Osteoblast (primary cell): Measurements from ENCODE around the gene ANGPTL7. TPM values are rescaled to one million over a fixed set of nuclear protein-coding genes. Genes with fewer than 3 reads are reported as not detected.

Experiments
- DNase-seq: peaks from one replicate; pipeline ENCODE4 v3.0.0; 2011; ENCODE audit warnings: low spot score, mixed read lengths; ENCODE audit not compliant: insufficient read length; ENCODE audit errors: missing footprints
- H2AFZ ChIP-seq: 2 replicates; pipeline ENCODE4 v1.6.0; 2011; ENCODE audit warnings: mild to moderate bottlenecking, low read length
- H3K27ac ChIP-seq: 2 replicates; pipeline ENCODE4 v1.5.1; 2011; ENCODE audit warnings: mild to moderate bottlenecking, low read depth, low read length, moderate library complexity
- H3K27me3 ChIP-seq: 2 replicates; pipeline ENCODE4 v1.6.0; 2012; ENCODE audit warnings: mild to moderate bottlenecking, control low read depth, inconsistent platforms, low read length, moderate library complexity; ENCODE audit not compliant: insufficient read depth
- H3K36me3 ChIP-seq: 2 replicates; pipeline ENCODE4 v1.5.1; 2011; ENCODE audit warnings: mild to moderate bottlenecking, low read length, control low read depth, moderate library complexity; ENCODE audit not compliant: insufficient read depth
- H3K4me1 ChIP-seq: 2 replicates; pipeline ENCODE4 v1.5.1; 2011; ENCODE audit warnings: mild to moderate bottlenecking, low read length, control low read depth, moderate library complexity; ENCODE audit not compliant: insufficient read depth
- H3K4me2 ChIP-seq: 2 replicates; pipeline ENCODE4 v1.6.0; 2011; ENCODE audit warnings: mild to moderate bottlenecking, low read length; ENCODE audit not compliant: insufficient read depth
- H3K4me3 ChIP-seq: fragments of 200-600 bp; sonication (generic); 3 replicates; pipeline ENCODE4 v1.5.1; 2012; ENCODE audit warnings: mild to moderate bottlenecking, low read length, inconsistent platforms; ENCODE audit not compliant: insufficient read depth
- H3K79me2 ChIP-seq: 2 replicates; pipeline ENCODE4 v1.6.0; 2012; ENCODE audit warnings: mild to moderate bottlenecking, low read length, control low read depth, inconsistent platforms; ENCODE audit not compliant: insufficient read depth
- H3K9me3 ChIP-seq: 2 replicates; pipeline ENCODE4 v1.5.1; 2011; ENCODE audit warnings: low read depth, low read length, control low read depth
- H4K20me1 ChIP-seq: 2 replicates; pipeline ENCODE4 v1.6.0; 2012; ENCODE audit warnings: mild to moderate bottlenecking, low read length, control low read depth; ENCODE audit not compliant: insufficient read depth
- CTCF ChIP-seq: IDR thresholded peaks from 2 replicates; pipeline ENCODE4 v1.5.1; 2011; ENCODE audit warnings: mild to moderate bottlenecking, low read depth, low read length, moderate library complexity; ENCODE audit errors: extremely low read depth
- total RNA-seq: library from RNA; depleted of rRNA; stranded (reverse); fragments of >200 nt; gene quantifications from 2 replicates; pipeline ENCODE4 v1.2.3, GENCODE V29; 2012

Gene ANGPTL7
- total RNA-seq, 1 donor = not detected

GRCh38 chr1:11211461-11211860 is 22.3 kb downstream of the ANGPTL7 start:
- Histone ChIP-seq H3K27me3 (no peaks in the 10 kb centered on the region), H2AFZ (no peak overlapping the region), H3K4me3 (no peak overlapping the region), H4K20me1 (no peaks in the 10 kb centered on the region), H3K4me1 (no peaks in the 10 kb centered on the region), H3K4me2 (no peak overlapping the region), H3K27ac (no peak overlapping the region), H3K79me2 (no peaks in the 10 kb centered on the region), H3K36me3 (peaks cover 72% of the 10 kb centered on the region), H3K9me3 (no peaks in the 10 kb centered on the region)
- DNase-seq = no peak
- no peak for TF ChIP-seq CTCF

- Histone ChIP-seq H3K27me3 (no peaks in the 10 kb centered on the region), H2AFZ (no peak overlapping the region), H4K20me1 (no peaks in the 10 kb centered on the region), H3K9me3 (no peaks in the 10 kb centered on the region), H3K4me2 (no peak overlapping the region), H3K27ac (no peak overlapping the region), H3K79me2 (no peaks in the 10 kb centered on the region), H3K4me1 (no peaks in the 10 kb centered on the region), H3K36me3 (peaks cover 72% of the 10 kb centered on the region), H3K4me3 (no peak overlapping the region)
- DNase-seq = no peak
- no peak for TF ChIP-seq CTCF
Observed at GRCh38 chr1:11211925-11212587, 22.9 kb downstream of the ANGPTL7 start.

- Histone ChIP-seq H3K27ac (no peak overlapping the region), H4K20me1 (no peaks in the 10 kb centered on the region)
- no peak for DNase-seq
Observed at GRCh38 chr1:11214698-11215380, 25.7 kb downstream of the ANGPTL7 start.

More at GRCh38 chr1:11214698-11215380, 25.7 kb downstream of the ANGPTL7 start:
- no peak overlapping the region for H3K4me3 ChIP-seq
- H3K27me3 ChIP-seq = no peaks in the 10 kb centered on the region
- no peak for TF ChIP-seq CTCF
- H3K79me2 ChIP-seq = no peaks in the 10 kb centered on the region
- no peak overlapping the region for H3K4me2 ChIP-seq
- no peaks in the 10 kb centered on the region for H3K4me1 ChIP-seq
- H3K36me3 ChIP-seq = peaks cover 77% of the 10 kb centered on the region
- H3K9me3 ChIP-seq = no peaks in the 10 kb centered on the region
- no peak overlapping the region for H2AFZ ChIP-seq
